Pancreas (tissue), 10 donors: ENCODE measurements around the gene GADD45A. TPM values are rescaled to one million over a fixed set of nuclear protein-coding genes. Genes with fewer than 3 reads are reported as not detected.

Experiments
- ATAC-seq, 4 donors: fragments of 200-7000 bp; cut with Tn5 transposase; one replicate each; pipeline versions ENCODE4 v1.8.0 to v1.9.1; 2020; ENCODE audit warnings: mild to moderate bottlenecking in 4 of 4, moderate library complexity in 4 of 4
- DNase-seq, 6 donors: peaks; one replicate each; pipeline ENCODE4 v3.0.0-alpha.2; 2020
- FAIRE-seq: peaks from 2 replicates; lab custom pipeline; 2012; peaks lifted over from hg19 to GRCh38; lab: Jason Lieb, UNC
- H3K27ac ChIP-seq, 4 donors: fragments of 200-600 bp; sonication (generic); 1 replicate in 3 of 4; 2 replicates in 1 of 4; pipeline versions ENCODE4 v1.5.0 to v1.8.0; 2020
- H3K27me3 ChIP-seq, 4 donors: fragments of 200-600 bp; one replicate each; pipeline ENCODE4 v1.8.0; 2021
- H3K36me3 ChIP-seq, 3 donors: fragments of 200-600 bp; sonication (generic) in 1 of 3; one replicate each; pipeline versions ENCODE4 v1.5.0 to v1.8.0; 2020 to 2021
- H3K4me1 ChIP-seq, 3 donors: fragments of 200-600 bp; one replicate each; pipeline ENCODE4 v1.8.0; 2021
- H3K4me3 ChIP-seq, 4 donors: fragments of 200-600 bp; sonication (generic) in 2 of 4; one replicate each; pipeline versions ENCODE4 v1.5.0 to v1.8.0; 2020 to 2021
- H3K9me3 ChIP-seq, 4 donors: fragments of 200-600 bp; one replicate each; pipeline ENCODE4 v1.8.0; 2021
- CTCF ChIP-seq, 4 donors: fragments of 200-600 bp; sonication (generic) in 3 of 4; IDR thresholded peaks; one replicate each; pipeline versions ENCODE4 v1.5.0 to v1.8.0; 2021; ENCODE audit warnings: antibody characterized with exemption in 4 of 4
- WGBS, 2 donors: extraction: QIAGEN DNeasy Blood & Tissue Kit; methylation state at CpG; one replicate each; pipeline ENCODE4 v1.1.7; 2013; 5-methylcytosine and 5-hydroxymethylcytosine counted together
- intact Hi-C, 3 donors: fragments of 100-400 bp; cut with DNase I; formaldehyde crosslinking; loops; one replicate each; pipeline versions ENCODE4 v1.11.1 to v1.14.2; 2022
- polyA plus RNA-seq, 2 donors: library from polyadenylated mRNA; stranded (reverse); fragments of 200-250 nt; gene quantifications; one replicate each; pipeline ENCODE4 v1.2.3, GENCODE V29; 2013
- total RNA-seq, 6 donors: library from RNA; stranded (reverse); fragmentation: NEBNext Ultra II Directional in 4 of 6; extraction: Animal tissue kit (Norgen Biotek cat#: 25700) in 4 of 6; gene quantifications; one replicate each; pipeline versions ENCODE4 v1.2.1 to v1.2.4, GENCODE V29; 2021 to 2023
- donor health status: healthy with polysubstance abuse.
- donor health status: DM: no; HTN: no; CAD: no; lungs with moderate emphysema.
- donor health status: DM: no; HTN: no; CAD: no.
- donor health status: control.
- donor health status: control.
- donor health status: Bipolar disorder and iron deficiency.
- donor health status: DM: yes; HTN: yes; CAD: no.
- donor health status: DM: no; HTN: no; CAD: no.
- donor health status: DM: no; HTN: no; CAD: no.
- donor health status: DM: yes; HTN: yes; CAD: no.

GADD45A gene
- total and polyA plus RNA-seq, 8 donors, result 7.9 to 17.3 (median 13.3) TPM

- no peak for TF ChIP-seq CTCF (IDR thresholded peaks at IDR 0.05)
- FAIRE-seq (no peak), ATAC-seq (no peak), DNase-seq (no peak)
- 89 to 94% methylated on average over 4 of the region's 4 CpGs for WGBS, 2 donors
- intact Hi-C loops, result no loop called here
- no peak overlapping the region for H3K27ac ChIP-seq
- no peaks in the 10 kb centered on the region for H3K9me3 ChIP-seq
- H3K36me3 ChIP-seq, result no peaks in the 10 kb centered on the region
- H3K4me1 ChIP-seq, result peaks cover 0 to 17% (median 8%) of the 10 kb centered on the region in 3 donors
- H3K4me3 ChIP-seq, result no peak overlapping the region
- H3K27me3 ChIP-seq, result no peaks in the 10 kb centered on the region
Measured at GRCh38 chr1:67717876-67718275, 32.9 kb downstream of the GADD45A start.

GRCh38 chr1:67719329-67720196, 34.6 kb downstream of the GADD45A start:
- FAIRE-seq (no peak), DNase-seq (no peak), ATAC-seq (no peak)
- TF ChIP-seq CTCF (IDR thresholded peaks at IDR 0.05), result no peak
- 88 to 89% methylated on average over 6 of the region's 6 CpGs for WGBS, 2 donors
- no peaks in the 10 kb centered on the region for H3K36me3 ChIP-seq
- no peaks in the 10 kb centered on the region for H3K9me3 ChIP-seq
- intact Hi-C loops, result no loop called here
- H3K27me3 ChIP-seq, result no peaks in the 10 kb centered on the region
- peaks cover 0 to 17% (median 0%) of the 10 kb centered on the region in 3 donors for H3K4me1 ChIP-seq
- H3K4me3 ChIP-seq, result no peak overlapping the region
- no peak overlapping the region for H3K27ac ChIP-seq

GRCh38 chr1:67721112-67721511, 36.1 kb downstream of the GADD45A start:
- Histone ChIP-seq H3K27ac (no peak overlapping the region), H3K27me3 (no peaks in the 10 kb centered on the region), H3K4me3 (no peak overlapping the region), H3K9me3 (no peaks in the 10 kb centered on the region), H3K4me1 (peaks cover 0 to 27% (median 8%) of the 10 kb centered on the region in 3 donors), H3K36me3 (no peaks in the 10 kb centered on the region)
- TF ChIP-seq CTCF (IDR thresholded peaks at IDR 0.05), result no peak
- DNase-seq (no peak), ATAC-seq (no peak), FAIRE-seq (no peak)
- WGBS, 2 donors, result 95 to 98% methylated on average over 4 of the region's 4 CpGs
- intact Hi-C loops, result no loop called here

GRCh38 chr1:67721650-67722291, 36.8 kb downstream of the GADD45A start:
- Histone ChIP-seq H3K4me1 (peaks cover 0 to 27% (median 8%) of the 10 kb centered on the region in 3 donors), H3K27me3 (no peaks in the 10 kb centered on the region), H3K9me3 (no peaks in the 10 kb centered on the region), H3K36me3 (no peaks in the 10 kb centered on the region), H3K27ac (no peak overlapping the region), H3K4me3 (no peak overlapping the region)
- no peak for DNase-seq
- intact Hi-C loops, result no loop called here
- TF ChIP-seq CTCF (IDR thresholded peaks at IDR 0.05), result no peak
- no peak for FAIRE-seq
- 84 to 88% methylated on average over 2 of the region's 2 CpGs for WGBS, 2 donors
- ATAC-seq, result no peak
